Measurements from ENCODE around the gene PIP5K1C.

GRCh38 chr19:3627351-3627723 lies 72.9 kb downstream of the PIP5K1C start:
- TF ChIP-seq, protein P1, sequence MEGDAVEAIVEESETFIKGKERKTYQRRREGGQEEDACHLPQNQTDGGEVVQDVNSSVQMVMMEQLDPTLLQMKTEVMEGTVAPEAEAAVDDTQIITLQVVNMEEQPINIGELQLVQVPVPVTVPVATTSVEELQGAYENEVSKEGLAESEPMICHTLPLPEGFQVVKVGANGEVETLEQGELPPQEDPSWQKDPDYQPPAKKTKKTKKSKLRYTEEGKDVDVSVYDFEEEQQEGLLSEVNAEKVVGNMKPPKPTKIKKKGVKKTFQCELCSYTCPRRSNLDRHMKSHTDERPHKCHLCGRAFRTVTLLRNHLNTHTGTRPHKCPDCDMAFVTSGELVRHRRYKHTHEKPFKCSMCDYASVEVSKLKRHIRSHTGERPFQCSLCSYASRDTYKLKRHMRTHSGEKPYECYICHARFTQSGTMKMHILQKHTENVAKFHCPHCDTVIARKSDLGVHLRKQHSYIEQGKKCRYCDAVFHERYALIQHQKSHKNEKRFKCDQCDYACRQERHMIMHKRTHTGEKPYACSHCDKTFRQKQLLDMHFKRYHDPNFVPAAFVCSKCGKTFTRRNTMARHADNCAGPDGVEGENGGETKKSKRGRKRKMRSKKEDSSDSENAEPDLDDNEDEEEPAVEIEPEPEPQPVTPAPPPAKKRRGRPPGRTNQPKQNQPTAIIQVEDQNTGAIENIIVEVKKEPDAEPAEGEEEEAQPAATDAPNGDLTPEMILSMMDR (IDR thresholded peaks at IDR 0.05): no peak
- TF ChIP-seq POLR2A (IDR thresholded peaks at IDR 0.05; ENCODE audit: low read depth) (no peak), EP300 (IDR thresholded peaks at IDR 0.05) (no peak)
